OCI-LY7 (cell line): ENCODE data around the gene CDC42EP3.

Experiments
- EZH2phosphoT487 ChIP-seq: fragments of 200-600 bp; sonication (generic); IDR thresholded peaks from 2 replicates; pipeline ENCODE4 v1.6.1; 2018; ENCODE audit warnings: low read depth, borderline replicate concordance, mild to moderate bottlenecking, mixed run types, antibody characterized with exemption, low read length, moderate library complexity, mixed read lengths
- TF ChIP-seq, protein P1 (sequence below): fragments of 200-600 bp; sonication (generic); conservative IDR thresholded peaks from 2 replicates; pipeline ENCODE4 v1.5.1; 2014; ENCODE audit warnings: mild to moderate bottlenecking, antibody characterized with exemption, low read length, moderate library complexity, mixed read lengths

DNA sequence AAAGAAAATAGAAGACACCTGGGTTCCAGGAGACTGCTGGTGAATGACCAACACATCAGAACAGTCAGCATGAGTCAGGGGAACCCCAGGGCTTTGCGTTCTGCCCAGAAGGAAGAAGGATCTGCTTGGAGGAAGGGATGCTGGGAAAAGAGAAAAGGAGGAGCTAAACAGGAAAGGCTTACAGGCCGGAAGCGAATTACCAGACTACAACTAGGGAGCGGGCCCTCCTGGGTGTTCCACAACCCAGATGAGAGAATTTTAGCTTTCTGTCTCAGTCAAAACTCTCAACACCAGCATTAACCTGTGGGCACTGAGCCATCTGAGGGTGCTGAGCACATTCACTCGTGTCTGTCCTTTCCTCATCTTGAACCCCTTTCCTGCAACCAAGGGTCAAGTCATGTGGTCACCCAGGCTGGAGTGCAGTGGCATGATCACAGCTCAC lies 19.2 kb downstream of the CDC42EP3 start:
- TF ChIP-seq, protein P1, sequence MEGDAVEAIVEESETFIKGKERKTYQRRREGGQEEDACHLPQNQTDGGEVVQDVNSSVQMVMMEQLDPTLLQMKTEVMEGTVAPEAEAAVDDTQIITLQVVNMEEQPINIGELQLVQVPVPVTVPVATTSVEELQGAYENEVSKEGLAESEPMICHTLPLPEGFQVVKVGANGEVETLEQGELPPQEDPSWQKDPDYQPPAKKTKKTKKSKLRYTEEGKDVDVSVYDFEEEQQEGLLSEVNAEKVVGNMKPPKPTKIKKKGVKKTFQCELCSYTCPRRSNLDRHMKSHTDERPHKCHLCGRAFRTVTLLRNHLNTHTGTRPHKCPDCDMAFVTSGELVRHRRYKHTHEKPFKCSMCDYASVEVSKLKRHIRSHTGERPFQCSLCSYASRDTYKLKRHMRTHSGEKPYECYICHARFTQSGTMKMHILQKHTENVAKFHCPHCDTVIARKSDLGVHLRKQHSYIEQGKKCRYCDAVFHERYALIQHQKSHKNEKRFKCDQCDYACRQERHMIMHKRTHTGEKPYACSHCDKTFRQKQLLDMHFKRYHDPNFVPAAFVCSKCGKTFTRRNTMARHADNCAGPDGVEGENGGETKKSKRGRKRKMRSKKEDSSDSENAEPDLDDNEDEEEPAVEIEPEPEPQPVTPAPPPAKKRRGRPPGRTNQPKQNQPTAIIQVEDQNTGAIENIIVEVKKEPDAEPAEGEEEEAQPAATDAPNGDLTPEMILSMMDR = no peak
- no peak for TF ChIP-seq EZH2phosphoT487
